Karpas-422 (cell line): ENCODE results near the gene LMX1A. TPM values are rescaled to one million over a fixed set of nuclear protein-coding genes. Genes with fewer than 3 reads are reported as not detected.

ENCODE experiments used
- DNase-seq: peaks from one replicate; pipeline ENCODE4 v3.0.0-alpha.2; 2015
- H2AFZ ChIP-seq: fragments of 200-600 bp; sonication (generic); 2 replicates; pipeline ENCODE4 v1.6.1; 2014; ENCODE audit warnings: antibody characterized with exemption, low read length, mixed read lengths
- H3K27ac ChIP-seq: fragments of 200-600 bp; sonication (generic); 2 replicates; pipeline ENCODE4 v1.5.1; 2014; ENCODE audit warnings: mild to moderate bottlenecking, low read length, moderate library complexity
- H3K27me3 ChIP-seq: fragments of 200-600 bp; sonication (generic); 2 replicates; pipeline ENCODE4 v1.6.1; 2014; ENCODE audit warnings: low read length, mixed read lengths
- H3K36me3 ChIP-seq: fragments of 200-600 bp; sonication (generic); 2 replicates; pipeline ENCODE4 v1.6.1; 2014; ENCODE audit warnings: low read length, mixed read lengths; ENCODE audit not compliant: insufficient read depth
- H3K4me1 ChIP-seq: fragments of 200-600 bp; sonication (generic); 2 replicates; pipeline ENCODE4 v1.6.1; 2014; ENCODE audit warnings: mild to moderate bottlenecking, low read length, mixed read lengths
- H3K4me2 ChIP-seq: fragments of 200-600 bp; sonication (generic); 2 replicates; pipeline ENCODE4 v1.6.1; 2014; ENCODE audit warnings: low read length, low read depth, mild to moderate bottlenecking; ENCODE audit not compliant: poor library complexity, severe bottlenecking
- H3K4me3 ChIP-seq: fragments of 200-600 bp; sonication (generic); 2 replicates; pipeline ENCODE4 v1.5.1; 2014; ENCODE audit warnings: mild to moderate bottlenecking, antibody characterized with exemption, low read length, mixed read lengths
- H3K79me2 ChIP-seq: fragments of 200-600 bp; sonication (generic); 2 replicates; pipeline ENCODE4 v1.6.1; 2014; ENCODE audit warnings: mild to moderate bottlenecking, low read length, mixed read lengths
- H3K9ac ChIP-seq: fragments of 200-600 bp; sonication (generic); 2 replicates; pipeline ENCODE4 v1.6.0; 2014; ENCODE audit warnings: low read length
- H3K9me2 ChIP-seq: fragments of 200-600 bp; sonication (generic), shearing (Covaris generic); replicated peaks from 2 replicates; pipeline ENCODE4 v1.6.0; 2014; ENCODE audit warnings: mild to moderate bottlenecking, low read length, moderate library complexity; ENCODE audit not compliant: insufficient read depth
- H3K9me3 ChIP-seq: fragments of 300-700, 200-600 bp; sonication (generic); 2 replicates; pipeline ENCODE4 v1.6.1; 2014; ENCODE audit warnings: low read length, mixed read lengths
- H4K20me1 ChIP-seq: fragments of 200-600 bp; sonication (generic); 2 replicates; pipeline ENCODE4 v1.6.1; 2014; ENCODE audit warnings: mild to moderate bottlenecking, antibody characterized with exemption, low read length, low read depth; ENCODE audit not compliant: insufficient read depth
- total RNA-seq: library from RNA; depleted of rRNA; stranded (reverse); fragments of >200 nt; shearing (Covaris generic); gene quantifications from 2 replicates; pipeline ENCODE4 v1.2.3, GENCODE V29; 2014; ENCODE audit warnings: low replicate concordance

LMX1A gene
- total RNA-seq, 1 experiment from 2014 or later: not detected

GRCh38 chr1:165300400-165300903, 56.1 kb downstream of the LMX1A start:
- no peaks in the 10 kb centered on the region for H3K27me3 ChIP-seq
- H2AFZ ChIP-seq: no peak overlapping the region
- DNase-seq: no peak
- H3K9ac ChIP-seq: no peak overlapping the region
- no peak overlapping the region for H3K4me3 ChIP-seq
- H3K4me2 ChIP-seq: no peak overlapping the region
- no peak overlapping the region for H3K27ac ChIP-seq
- H3K79me2 ChIP-seq: no peaks in the 10 kb centered on the region
- no peaks in the 10 kb centered on the region for H3K36me3 ChIP-seq
- no peaks in the 10 kb centered on the region for H4K20me1 ChIP-seq
- H3K9me3 ChIP-seq: no peaks in the 10 kb centered on the region
- no peaks in the 10 kb centered on the region for H3K4me1 ChIP-seq
- H3K9me2 ChIP-seq: no peaks in the 10 kb centered on the region

DNA sequence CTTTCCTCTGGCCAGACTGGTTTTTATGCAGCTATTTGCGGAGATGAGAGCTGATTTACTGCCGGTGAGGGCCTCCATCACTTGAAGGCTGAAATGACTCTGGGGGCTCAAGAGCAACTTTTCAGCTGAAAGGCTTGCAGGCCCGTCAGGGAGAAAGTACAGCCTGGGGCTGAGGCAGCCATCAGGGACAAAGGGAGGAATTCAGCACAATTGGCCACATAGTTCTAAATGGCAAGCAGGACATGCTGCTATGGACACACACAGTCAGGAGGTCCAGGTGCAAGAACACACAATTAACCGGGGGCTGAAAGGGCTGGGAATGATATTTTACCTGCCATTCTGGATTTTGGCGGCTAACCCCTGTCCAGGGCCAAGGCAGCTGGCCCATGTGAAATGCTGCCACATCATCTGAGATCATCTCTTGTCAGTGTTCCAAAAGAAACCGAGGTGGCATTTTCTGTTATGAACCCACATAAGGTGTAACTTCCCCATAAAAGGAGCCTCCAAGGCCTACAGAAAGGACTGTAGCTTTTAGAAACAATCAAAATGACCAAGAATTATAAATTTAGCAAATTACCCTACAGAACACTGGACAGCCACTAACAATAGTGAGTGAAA, 58.2 kb downstream of the LMX1A start:
- H3K36me3 ChIP-seq: no peaks in the 10 kb centered on the region
- no peak overlapping the region for H3K4me3 ChIP-seq
- H2AFZ ChIP-seq: no peak overlapping the region
- H3K9me2 ChIP-seq: no peaks in the 10 kb centered on the region
- no peak overlapping the region for H3K4me2 ChIP-seq
- no peaks in the 10 kb centered on the region for H3K4me1 ChIP-seq
- H3K9me3 ChIP-seq: no peaks in the 10 kb centered on the region
- no peaks in the 10 kb centered on the region for H4K20me1 ChIP-seq
- H3K9ac ChIP-seq: no peak overlapping the region
- H3K79me2 ChIP-seq: no peaks in the 10 kb centered on the region
- no peak overlapping the region for H3K27ac ChIP-seq
- H3K27me3 ChIP-seq: no peaks in the 10 kb centered on the region
- DNase-seq: no peak

GRCh38 chr1:165296205-165296604, 60.3 kb downstream of the LMX1A start:
- no peaks in the 10 kb centered on the region for H3K9me3 ChIP-seq
- H3K79me2 ChIP-seq: no peaks in the 10 kb centered on the region
- no peak overlapping the region for H3K4me3 ChIP-seq
- no peaks in the 10 kb centered on the region for H4K20me1 ChIP-seq
- H3K4me2 ChIP-seq: no peak overlapping the region
- H3K27ac ChIP-seq: no peak overlapping the region
- no peaks in the 10 kb centered on the region for H3K36me3 ChIP-seq
- no peak for DNase-seq
- H2AFZ ChIP-seq: no peak overlapping the region
- H3K27me3 ChIP-seq: no peaks in the 10 kb centered on the region
- H3K9me2 ChIP-seq: no peaks in the 10 kb centered on the region
- H3K9ac ChIP-seq: no peak overlapping the region
- no peaks in the 10 kb centered on the region for H3K4me1 ChIP-seq

DNA sequence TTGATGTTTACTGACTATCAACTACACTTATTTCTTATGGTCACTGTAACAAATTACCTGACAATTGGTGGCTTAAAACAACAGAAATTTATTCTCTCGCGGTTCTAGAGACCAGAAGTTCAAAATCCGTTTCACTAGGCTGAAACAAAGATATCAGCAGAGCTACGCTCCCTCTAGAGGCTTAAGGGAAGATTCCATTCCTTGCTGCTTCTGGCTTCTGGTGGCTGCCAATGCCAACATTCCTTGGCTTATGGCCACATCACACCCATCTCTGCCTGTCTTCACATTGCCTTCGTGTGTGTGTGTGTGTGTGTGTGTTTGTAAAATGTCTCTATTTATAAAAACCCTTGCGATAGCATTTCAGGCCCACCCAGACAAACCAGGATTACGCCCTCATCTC, 66.4 kb downstream of the LMX1A start:
- H3K4me1 ChIP-seq: peaks cover 14% of the 10 kb centered on the region
- H3K4me3 ChIP-seq: no peak overlapping the region
- no peak overlapping the region for H3K9ac ChIP-seq
- no peaks in the 10 kb centered on the region for H3K9me2 ChIP-seq
- no peaks in the 10 kb centered on the region for H3K36me3 ChIP-seq
- no peak for DNase-seq
- H4K20me1 ChIP-seq: no peaks in the 10 kb centered on the region
- no peaks in the 10 kb centered on the region for H3K27me3 ChIP-seq
- no peaks in the 10 kb centered on the region for H3K79me2 ChIP-seq
- H3K9me3 ChIP-seq: no peaks in the 10 kb centered on the region
- no peak overlapping the region for H2AFZ ChIP-seq
- H3K27ac ChIP-seq: no peak overlapping the region
- H3K4me2 ChIP-seq: no peak overlapping the region

DNA sequence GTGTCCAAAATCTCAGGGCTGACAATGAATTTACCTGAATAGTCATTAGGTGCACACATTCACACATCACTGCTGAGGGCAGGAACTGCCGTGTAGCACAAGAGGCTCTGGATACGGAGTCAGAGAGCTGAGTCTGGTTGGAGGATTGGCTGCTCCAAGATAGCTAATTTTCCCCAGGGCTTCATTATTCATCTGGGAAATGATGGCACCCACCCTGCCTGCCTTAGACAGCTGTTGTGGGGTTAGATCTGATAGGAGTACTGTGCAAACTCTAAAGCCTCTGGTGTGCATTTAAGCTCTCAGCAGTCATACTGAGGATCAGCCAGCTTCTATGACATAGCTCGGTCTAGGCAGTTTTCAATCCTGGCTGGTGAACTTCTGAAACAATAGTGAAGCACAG, 67.0 kb downstream of the LMX1A start:
- no peak overlapping the region for H3K4me3 ChIP-seq
- no peaks in the 10 kb centered on the region for H4K20me1 ChIP-seq
- no peaks in the 10 kb centered on the region for H3K27me3 ChIP-seq
- no peak for DNase-seq
- peaks cover 14% of the 10 kb centered on the region for H3K4me1 ChIP-seq
- no peaks in the 10 kb centered on the region for H3K36me3 ChIP-seq
- no peak overlapping the region for H3K4me2 ChIP-seq
- no peaks in the 10 kb centered on the region for H3K79me2 ChIP-seq
- H3K27ac ChIP-seq: no peak overlapping the region
- H3K9me3 ChIP-seq: no peaks in the 10 kb centered on the region
- no peak overlapping the region for H3K9ac ChIP-seq
- no peaks in the 10 kb centered on the region for H3K9me2 ChIP-seq
- no peak overlapping the region for H2AFZ ChIP-seq

DNA sequence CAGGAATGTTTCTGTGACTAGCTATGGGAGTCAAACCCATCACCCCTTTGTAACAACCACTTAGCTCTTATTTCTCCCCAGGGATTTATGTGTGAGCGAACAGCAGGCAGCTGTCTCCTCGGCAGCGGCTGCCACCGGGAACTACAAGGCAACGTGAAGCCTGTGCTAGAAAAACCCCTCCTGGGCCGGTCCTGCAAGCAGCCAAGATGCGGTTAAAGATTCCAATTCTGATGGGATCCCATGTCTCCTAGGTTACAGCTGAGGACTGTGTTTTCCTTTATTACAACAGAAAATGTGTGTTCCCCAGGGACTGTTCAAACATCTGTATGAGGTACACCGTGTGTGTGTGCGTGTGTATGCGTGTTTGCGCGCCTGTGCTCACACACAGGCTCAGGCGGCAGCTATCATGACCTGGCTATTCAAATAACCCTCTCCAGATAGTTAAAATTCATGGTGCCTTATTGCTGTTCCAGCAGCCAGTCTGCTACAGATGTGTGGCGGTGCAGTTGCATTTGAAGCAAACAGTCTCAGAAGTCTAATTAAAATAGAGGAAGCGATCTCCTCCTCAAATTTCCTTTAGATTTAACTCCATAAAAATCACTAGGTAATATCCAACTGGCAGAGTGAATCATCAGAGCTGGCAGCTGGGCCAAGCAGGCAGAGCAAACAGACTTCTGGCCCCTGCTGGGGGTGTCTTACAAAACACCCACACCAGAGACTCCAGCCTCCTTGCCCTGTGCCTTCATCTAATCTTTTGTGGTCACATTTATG, 68.0 kb downstream of the LMX1A start:
- Histone ChIP-seq H3K9ac (no peak overlapping the region), H3K4me3 (peak overlapping the region; percentile 23; the same call in 1 of the 2 replicates), H2AFZ (no peak overlapping the region), H4K20me1 (no peaks in the 10 kb centered on the region), H3K27me3 (no peaks in the 10 kb centered on the region), H3K9me3 (no peaks in the 10 kb centered on the region), H3K27ac (no peak overlapping the region), H3K36me3 (no peaks in the 10 kb centered on the region), H3K9me2 (no peaks in the 10 kb centered on the region), H3K4me2 (peak overlapping the region; percentile 59), H3K4me1 (peaks cover 14% of the 10 kb centered on the region), H3K79me2 (no peaks in the 10 kb centered on the region)
- peak; percentile 67 for DNase-seq

- Histone ChIP-seq H3K79me2 (no peaks in the 10 kb centered on the region), H3K4me1 (peaks cover 14% of the 10 kb centered on the region)
- no peak for DNase-seq
Observed at GRCh38 chr1:165287781-165288180, 68.7 kb downstream of the LMX1A start.

DNA sequence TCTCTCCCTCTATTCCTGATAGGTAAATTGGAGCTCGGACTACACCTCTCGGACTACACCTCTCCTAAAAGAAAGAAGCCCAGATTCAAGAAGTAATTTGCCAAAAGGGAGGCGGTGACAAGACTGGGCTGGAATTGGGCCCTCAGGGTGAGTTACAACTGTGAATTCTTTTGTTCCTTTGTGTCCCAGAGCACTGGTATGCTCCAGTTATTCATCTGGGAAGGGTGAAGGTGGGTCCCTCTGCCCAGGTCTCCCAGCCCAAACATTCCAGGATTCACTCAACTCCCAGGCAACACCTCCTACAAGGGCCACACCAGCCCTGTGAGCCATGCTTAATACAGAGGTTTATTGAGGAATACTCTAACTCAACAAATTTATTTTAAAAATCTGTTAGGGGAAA, 69.2 kb downstream of the LMX1A start:
- H3K4me2 ChIP-seq: no peak overlapping the region
- no peaks in the 10 kb centered on the region for H3K9me3 ChIP-seq
- H3K9me2 ChIP-seq: no peaks in the 10 kb centered on the region
- no peaks in the 10 kb centered on the region for H3K27me3 ChIP-seq
- no peak overlapping the region for H2AFZ ChIP-seq
- DNase-seq: no peak
- no peaks in the 10 kb centered on the region for H3K36me3 ChIP-seq
- no peak overlapping the region for H3K27ac ChIP-seq
- H3K9ac ChIP-seq: no peak overlapping the region
- H3K4me1 ChIP-seq: peaks cover 14% of the 10 kb centered on the region
- H3K4me3 ChIP-seq: no peak overlapping the region
- H4K20me1 ChIP-seq: no peaks in the 10 kb centered on the region
- H3K79me2 ChIP-seq: no peaks in the 10 kb centered on the region

More at GRCh38 chr1:165287781-165288180, 68.7 kb downstream of the LMX1A start:
- Histone ChIP-seq H3K9ac (no peak overlapping the region), H3K27ac (no peak overlapping the region), H2AFZ (no peak overlapping the region), H3K4me2 (peak overlapping the region; percentile 59), H3K4me3 (peak overlapping the region; percentile 23; the same call in 1 of the 2 replicates), H3K27me3 (no peaks in the 10 kb centered on the region), H3K9me3 (no peaks in the 10 kb centered on the region), H3K36me3 (no peaks in the 10 kb centered on the region), H3K9me2 (no peaks in the 10 kb centered on the region), H4K20me1 (no peaks in the 10 kb centered on the region)
